CD14-positive monocyte (primary cell): Measurements from ENCODE around the gene PER3. TPM values are rescaled to one million over a fixed set of nuclear protein-coding genes. Genes with fewer than 3 reads are reported as not detected.

Experiments used
- DNase-seq, 3 donors: peaks; one replicate each; pipeline ENCODE4 v3.0.0-alpha.2; 2011 to 2022
- H2AFZ ChIP-seq: 2 replicates; pipeline ENCODE4 v1.6.0; 2012; ENCODE audit warnings: mild to moderate bottlenecking, low read depth, low read length, inconsistent platforms; ENCODE audit not compliant: insufficient read depth, poor library complexity, severe bottlenecking
- H3K27ac ChIP-seq, 2 donors: 1 replicate in 1 of 2; 2 replicates in 1 of 2; pipeline ENCODE4 v1.5.1; 2012 to 2013; ENCODE audit warnings: low read length in 2 of 2, control low read depth in 1 of 2, inconsistent platforms in 1 of 2, low read depth in 1 of 2, mild to moderate bottlenecking in 1 of 2
- H3K27me3 ChIP-seq, 2 donors: one replicate each; pipeline versions ENCODE4 v1.6.0 to v1.6.1; 2011 to 2013; ENCODE audit warnings: low read length in 2 of 2; ENCODE audit not compliant: control insufficient read depth in 2 of 2, insufficient read depth in 2 of 2
- H3K36me3 ChIP-seq, 2 donors: replicated peaks in 1 of 2; 1 replicate in 1 of 2; 2 replicates in 1 of 2; pipeline versions ENCODE4 v1.5.1 to v1.6.1; 2012 to 2013; ENCODE audit warnings: low read length in 2 of 2, control low read depth in 1 of 2, inconsistent platforms in 1 of 2, mild to moderate bottlenecking in 1 of 2; ENCODE audit not compliant: insufficient read depth in 2 of 2, control insufficient read depth in 1 of 2
- H3K4me1 ChIP-seq, 2 donors: 1 replicate in 1 of 2; 2 replicates in 1 of 2; pipeline versions ENCODE4 v1.5.1 to v1.6.1; 2012 to 2013; ENCODE audit warnings: low read length in 2 of 2, control low read depth in 1 of 2, inconsistent platforms in 1 of 2, mild to moderate bottlenecking in 1 of 2, moderate library complexity in 1 of 2; ENCODE audit not compliant: insufficient read depth in 2 of 2, control insufficient read depth in 1 of 2
- H3K4me2 ChIP-seq: replicated peaks from 2 replicates; pipeline ENCODE3; 2012; ENCODE audit warnings: low read length, moderate library complexity, mild to moderate bottlenecking; ENCODE audit not compliant: poor library complexity, severe bottlenecking; ENCODE audit errors: extremely low read depth
- H3K4me3 ChIP-seq, 3 experiments: fragments of 200-600 bp in 1 of 3; sonication (generic) in 1 of 3; replicated peaks in 1 of 3; 1 replicate in 2 of 3; 2 replicates in 1 of 3; pipeline ENCODE4 v1.5.1; 2011 to 2013; ENCODE audit warnings: low read length in 3 of 3, mild to moderate bottlenecking in 3 of 3, control low read depth in 2 of 3, low read depth in 2 of 3, inconsistent platforms in 1 of 3, moderate library complexity in 1 of 3
- H3K79me2 ChIP-seq: 2 replicates; pipeline ENCODE4 v1.6.0; 2012; ENCODE audit warnings: mild to moderate bottlenecking, control low read depth, inconsistent platforms, low read length, moderate library complexity; ENCODE audit not compliant: insufficient read depth
- H3K9ac ChIP-seq: 2 replicates; pipeline ENCODE4 v1.6.0; 2017; ENCODE audit warnings: low read length, mild to moderate bottlenecking; ENCODE audit not compliant: insufficient read depth, poor library complexity, severe bottlenecking
- H3K9me3 ChIP-seq, 2 donors: replicated peaks in 1 of 2; 1 replicate in 1 of 2; 2 replicates in 1 of 2; pipeline versions ENCODE4 v1.5.1 to v1.6.1; 2012 to 2013; ENCODE audit warnings: low read length in 2 of 2, control low read depth in 1 of 2; ENCODE audit not compliant: control insufficient read depth in 1 of 2, insufficient read depth in 1 of 2
- H4K20me1 ChIP-seq: 2 replicates; pipeline ENCODE4 v1.6.0; 2012; ENCODE audit warnings: mild to moderate bottlenecking, low read length, control low read depth, moderate library complexity; ENCODE audit not compliant: insufficient read depth
- H3K27ac Mint-ChIP-seq, 7 donors: one replicate each; pipeline ENCODE4 v1.8.0; 2020; ENCODE audit warnings: mild to moderate bottlenecking in 7 of 7, mixed read lengths in 7 of 7, moderate library complexity in 6 of 7, inconsistent platforms in 2 of 7
- H3K27me3 Mint-ChIP-seq, 3 donors: one replicate each; pipeline ENCODE4 v1.8.0; 2021 to 2022; ENCODE audit warnings: low read depth in 3 of 3, mild to moderate bottlenecking in 3 of 3, mixed read lengths in 3 of 3, moderate library complexity in 3 of 3, inconsistent platforms in 1 of 3
- H3K36me3 Mint-ChIP-seq, 2 donors: one replicate each; pipeline ENCODE4 v1.8.0; 2020; ENCODE audit warnings: mixed read lengths in 2 of 2, inconsistent platforms in 1 of 2, mild to moderate bottlenecking in 1 of 2
- H3K4me1 Mint-ChIP-seq: one replicate; pipeline ENCODE4 v1.8.0; 2020; ENCODE audit warnings: mild to moderate bottlenecking, mixed read lengths
- H3K4me3 Mint-ChIP-seq, 2 donors: one replicate each; pipeline ENCODE4 v1.8.0; 2020; ENCODE audit warnings: mild to moderate bottlenecking in 2 of 2, mixed read lengths in 2 of 2, moderate library complexity in 1 of 2
- H3K9me3 Mint-ChIP-seq, 7 donors: one replicate each; pipeline ENCODE4 v1.8.0; 2020 to 2022; ENCODE audit warnings: mixed read lengths in 7 of 7, mild to moderate bottlenecking in 6 of 7, moderate library complexity in 6 of 7, inconsistent platforms in 2 of 7
- CTCF ChIP-seq: fragments of 200-600 bp; IDR thresholded peaks from one replicate; pipeline ENCODE4 v1.8.0; 2022; ENCODE audit warnings: antibody characterized with exemption, mild to moderate bottlenecking
- WGBS: methylation state at CpG from one replicate; pipeline ENCODE4 v1.1.5; 2013; ENCODE audit warnings: missing lambda C conversion rate; ENCODE audit not compliant: insufficient coverage; 5-methylcytosine and 5-hydroxymethylcytosine counted together
- intact Hi-C, 2 donors: fragments of 100-400 bp; cut with micrococcal nuclease; formaldehyde crosslinking; loops; one replicate each; pipeline versions ENCODE4 v1.15.0 to v1.15.1; 2023
- polyA plus RNA-seq, 3 donors: library from polyadenylated mRNA; depleted of rRNA in 1 of 3; unstranded in 2 of 3; stranded (reverse) in 1 of 3; fragments of 300-500 nt in 2 of 3; fragments of >200 nt in 1 of 3; fragmentation: Illumina TruSeq in 2 of 3; gene quantifications; 1 replicate in 2 of 3; 2 replicates in 1 of 3; pipeline ENCODE4 v1.2.3, GENCODE V29; 2012 to 2021

PER3 gene
- polyA plus RNA-seq, 3 donors: 0.46 to 2.3 (median 2.0) TPM

- no peaks in the 10 kb centered on the region for H3K9me3 Mint-ChIP-seq
- Histone ChIP-seq H3K4me3 (no peak overlapping the region), H3K27ac (no peak overlapping the region), H3K79me2 (no peaks in the 10 kb centered on the region), H3K4me2 (no peak overlapping the region), H3K9ac (no peak overlapping the region), H3K4me1 (peaks cover 17 to 22% of the 10 kb centered on the region in 2 donors), H3K27me3 (no peaks in the 10 kb centered on the region), H3K9me3 (no peaks in the 10 kb centered on the region), H2AFZ (no peak overlapping the region), H4K20me1 (no peaks in the 10 kb centered on the region), H3K36me3 (no peaks in the 10 kb centered on the region)
- intact Hi-C loops: no loop called here
- TF ChIP-seq CTCF: no peak
- H3K27ac Mint-ChIP-seq: no peak overlapping the region
- DNase-seq: no peak
- peaks cover 0 to 3% of the 10 kb centered on the region in 2 donors for H3K36me3 Mint-ChIP-seq
- H3K4me3 Mint-ChIP-seq: no peak overlapping the region
- 64% methylated on average over 3 of the region's 5 CpGs for WGBS
- H3K27me3 Mint-ChIP-seq: no peaks in the 10 kb centered on the region
- H3K4me1 Mint-ChIP-seq: peaks cover 20% of the 10 kb centered on the region
Observed at GRCh38 chr1:7749126-7749525, 35.0 kb upstream of the PER3 start.

- Histone ChIP-seq H3K4me2 (no peak overlapping the region), H4K20me1 (no peaks in the 10 kb centered on the region), H3K9ac (no peak overlapping the region), H3K27me3 (no peaks in the 10 kb centered on the region), H3K79me2 (no peaks in the 10 kb centered on the region), H3K4me1 (peaks cover 17 to 22% of the 10 kb centered on the region in 2 donors), H3K36me3 (no peaks in the 10 kb centered on the region), H2AFZ (no peak overlapping the region), H3K27ac (no peak overlapping the region), H3K4me3 (no peak overlapping the region), H3K9me3 (no peaks in the 10 kb centered on the region)
- H3K27ac Mint-ChIP-seq: peak overlapping the region in 1 of 7 donors; percentile 13
- intact Hi-C loops: no loop called here
- WGBS: 97% methylated on average over 8 of the region's 11 CpGs
- peaks cover 22% of the 10 kb centered on the region for H3K4me1 Mint-ChIP-seq
- no peak for TF ChIP-seq CTCF
- DNase-seq: no peak
- H3K9me3 Mint-ChIP-seq: no peaks in the 10 kb centered on the region
- H3K27me3 Mint-ChIP-seq: no peaks in the 10 kb centered on the region
- H3K36me3 Mint-ChIP-seq: no peaks in the 10 kb centered on the region
- no peak overlapping the region for H3K4me3 Mint-ChIP-seq
Observed at GRCh38 chr1:7751174-7751573, 32.9 kb upstream of the PER3 start.
